IPS-20b (cell line): ENCODE data around the gene ANKS1B.

Experiments
- H3K27ac ChIP-seq: one replicate; pipeline ENCODE4 v1.5.1; 2013; ENCODE audit warnings: low read length
- H3K27me3 ChIP-seq: 2 replicates; pipeline ENCODE4 v1.6.1; 2013; ENCODE audit warnings: mild to moderate bottlenecking, low read length, inconsistent platforms; ENCODE audit not compliant: insufficient read depth
- H3K36me3 ChIP-seq: 2 replicates; pipeline ENCODE4 v1.6.1; 2013; ENCODE audit warnings: low read depth, mild to moderate bottlenecking, inconsistent platforms, low read length, moderate library complexity; ENCODE audit not compliant: insufficient read depth
- H3K4me1 ChIP-seq: 2 replicates; pipeline ENCODE4 v1.6.1; 2013; ENCODE audit warnings: mild to moderate bottlenecking, control low read depth, inconsistent platforms, low read length, moderate library complexity; ENCODE audit not compliant: insufficient read depth
- H3K4me3 ChIP-seq: 2 replicates; pipeline ENCODE4 v1.5.1; 2013; ENCODE audit warnings: mild to moderate bottlenecking, low read length, inconsistent platforms
- H3K9ac ChIP-seq: 2 replicates; pipeline ENCODE4 v1.6.1; 2013; ENCODE audit warnings: low read depth, mild to moderate bottlenecking, inconsistent platforms, low read length, moderate library complexity
- H3K9me3 ChIP-seq: 2 replicates; pipeline ENCODE4 v1.6.1; 2013; ENCODE audit warnings: mild to moderate bottlenecking, low read depth, low read length, inconsistent platforms; ENCODE audit not compliant: insufficient read depth

Gene ANKS1B

DNA sequence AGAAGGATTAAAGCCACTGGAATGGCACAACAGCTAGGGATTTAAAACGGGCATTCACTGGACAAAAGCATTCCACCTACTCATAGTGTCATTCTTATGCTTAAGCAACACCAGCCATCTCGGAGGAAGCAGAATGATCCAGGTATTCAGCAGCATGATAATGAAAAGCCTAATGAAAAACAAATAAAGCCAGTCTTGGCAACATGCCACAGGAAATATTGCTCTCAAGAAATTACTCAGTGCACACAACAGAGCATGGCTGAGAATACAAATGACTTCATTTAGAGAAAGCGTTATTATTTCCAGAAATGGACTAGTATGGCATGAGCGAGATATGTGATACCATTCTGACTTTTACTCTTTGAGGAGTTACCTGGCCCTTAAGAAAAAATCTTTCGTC lies 897.5 kb downstream of the ANKS1B start:
- Histone ChIP-seq H3K4me1 (peaks cover 11% of the 10 kb centered on the region; the same call in 1 of the 2 replicates), H3K27me3 (no peaks in the 10 kb centered on the region), H3K27ac (no peak overlapping the region), H3K36me3 (no peaks in the 10 kb centered on the region), H3K9me3 (no peaks in the 10 kb centered on the region), H3K9ac (no peak overlapping the region), H3K4me3 (no peak overlapping the region)

DNA sequence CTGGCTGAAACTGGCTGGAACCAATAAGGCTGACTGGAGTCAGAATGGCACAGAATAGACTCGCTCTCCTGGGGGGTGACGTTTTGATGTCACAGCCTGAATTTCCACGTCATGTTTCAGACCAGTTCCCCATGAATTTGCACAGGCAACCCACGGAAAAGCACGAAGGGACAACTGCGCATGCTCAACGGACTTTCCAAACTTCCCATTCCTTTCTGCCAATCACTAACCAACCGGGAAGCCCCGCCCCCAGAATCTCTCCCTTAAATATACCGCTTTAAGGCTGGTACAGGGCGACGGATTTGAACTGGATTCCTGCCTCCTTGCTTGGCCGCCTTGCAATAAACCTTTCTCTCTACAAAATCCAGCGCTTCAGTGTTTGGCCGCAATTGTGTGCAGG lies 904.9 kb downstream of the ANKS1B start:
- Histone ChIP-seq H3K4me3 (no peak overlapping the region), H3K27me3 (no peaks in the 10 kb centered on the region), H3K4me1 (no peaks in the 10 kb centered on the region), H3K9me3 (no peaks in the 10 kb centered on the region), H3K9ac (no peak overlapping the region), H3K27ac (no peak overlapping the region), H3K36me3 (no peaks in the 10 kb centered on the region)

- Histone ChIP-seq H3K9ac (no peak overlapping the region), H3K4me1 (no peaks in the 10 kb centered on the region), H3K27ac (no peak overlapping the region), H3K9me3 (no peaks in the 10 kb centered on the region), H3K27me3 (no peaks in the 10 kb centered on the region), H3K36me3 (no peaks in the 10 kb centered on the region), H3K4me3 (no peak overlapping the region)
These were observed 915.6 kb downstream of the ANKS1B start for GRCh38 chr12:99068993-99069747.

DNA sequence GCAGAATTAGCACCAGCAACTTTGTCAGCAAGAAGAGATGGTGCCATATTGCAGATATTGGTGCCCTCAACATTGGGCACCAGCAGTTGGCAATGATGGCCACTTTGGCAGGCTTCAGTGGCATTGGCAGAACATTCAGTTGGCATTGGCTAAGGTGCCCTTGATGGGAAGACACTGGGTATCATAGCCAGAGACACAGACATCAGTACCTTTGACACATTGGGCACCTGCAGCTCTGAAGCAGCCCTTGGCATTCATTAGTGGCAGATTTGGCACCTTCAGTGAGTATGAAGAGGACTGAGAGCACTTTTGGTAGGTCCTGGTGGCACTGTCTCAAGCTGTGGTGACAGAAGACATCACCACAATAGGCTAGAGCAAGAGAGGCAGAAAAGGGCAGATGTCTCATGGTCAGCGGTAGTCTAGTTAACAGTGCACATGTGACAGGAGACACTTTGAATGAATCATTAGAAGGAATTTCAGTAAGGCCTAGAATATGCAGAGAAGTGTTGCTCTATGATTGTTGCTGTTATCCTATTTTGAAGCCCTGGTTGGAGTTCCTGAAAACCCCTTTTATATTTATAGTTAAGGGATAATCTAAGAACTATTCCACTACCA lies 917.5 kb downstream of the ANKS1B start:
- Histone ChIP-seq H3K36me3 (no peaks in the 10 kb centered on the region), H3K9me3 (no peaks in the 10 kb centered on the region), H3K27ac (no peak overlapping the region), H3K27me3 (no peaks in the 10 kb centered on the region), H3K9ac (no peak overlapping the region), H3K4me3 (no peak overlapping the region), H3K4me1 (no peaks in the 10 kb centered on the region)

DNA sequence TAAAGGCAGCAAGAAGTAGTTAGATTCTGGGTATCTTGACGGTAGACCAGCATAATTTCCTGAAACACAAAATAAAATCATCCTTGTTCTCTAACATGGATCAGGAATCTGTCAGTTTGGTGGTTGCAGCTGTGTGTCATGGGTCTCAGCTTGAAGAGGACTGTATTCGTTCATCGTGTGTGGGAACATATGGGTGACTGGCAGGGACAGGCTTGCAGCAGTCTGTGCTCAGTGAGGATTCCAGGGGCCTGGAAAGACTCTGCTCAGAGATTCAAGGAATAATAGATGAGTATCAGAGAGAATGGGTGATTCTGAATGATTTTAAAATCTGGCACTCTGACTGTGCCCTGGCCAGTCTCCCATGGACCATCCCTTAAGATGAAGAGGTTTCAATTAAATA lies 918.0 kb downstream of the ANKS1B start:
- no peaks in the 10 kb centered on the region for H3K9me3 ChIP-seq
- no peaks in the 10 kb centered on the region for H3K4me1 ChIP-seq
- no peaks in the 10 kb centered on the region for H3K36me3 ChIP-seq
- no peak overlapping the region for H3K27ac ChIP-seq
- H3K27me3 ChIP-seq: no peaks in the 10 kb centered on the region
- H3K9ac ChIP-seq: no peak overlapping the region
- no peak overlapping the region for H3K4me3 ChIP-seq

- Histone ChIP-seq H3K9me3 (no peaks in the 10 kb centered on the region), H3K4me3 (no peak overlapping the region), H3K36me3 (no peaks in the 10 kb centered on the region), H3K4me1 (no peaks in the 10 kb centered on the region; the same call in 1 of the 2 replicates), H3K27me3 (no peaks in the 10 kb centered on the region), H3K9ac (no peak overlapping the region), H3K27ac (no peak overlapping the region)
These were observed 921.6 kb downstream of the ANKS1B start for GRCh38 chr12:99063182-99063581.

GRCh38 chr12:99059824-99060511 lies 924.8 kb downstream of the ANKS1B start:
- Histone ChIP-seq H3K4me1 (no peaks in the 10 kb centered on the region; the same call in 1 of the 2 replicates), H3K27ac (no peak overlapping the region), H3K9ac (no peak overlapping the region), H3K9me3 (no peaks in the 10 kb centered on the region), H3K36me3 (no peaks in the 10 kb centered on the region), H3K27me3 (no peaks in the 10 kb centered on the region), H3K4me3 (no peak overlapping the region)

DNA sequence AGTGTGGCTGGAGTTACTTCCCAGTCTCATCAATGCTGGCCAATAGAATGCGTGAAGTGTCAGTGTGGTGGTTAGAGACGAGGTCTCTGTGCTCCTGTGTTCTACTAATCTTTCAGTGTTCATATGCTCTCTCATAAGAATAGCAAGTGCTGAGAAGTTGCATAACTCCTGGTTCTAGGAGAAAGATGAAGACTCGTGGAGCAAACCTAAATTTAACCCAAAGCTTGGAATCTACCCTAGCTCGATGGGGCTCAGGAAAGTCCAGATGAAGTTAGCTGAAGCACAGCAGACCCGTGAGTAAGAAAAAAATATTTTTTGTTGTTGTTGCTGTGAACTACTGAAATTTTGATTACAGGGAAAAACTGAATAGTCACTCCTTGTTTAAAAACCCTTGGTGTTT lies 927.1 kb downstream of the ANKS1B start:
- Histone ChIP-seq H3K36me3 (no peaks in the 10 kb centered on the region), H3K4me1 (no peaks in the 10 kb centered on the region; the same call in 1 of the 2 replicates), H3K9ac (no peak overlapping the region), H3K4me3 (no peak overlapping the region), H3K27ac (no peak overlapping the region), H3K9me3 (no peaks in the 10 kb centered on the region), H3K27me3 (no peaks in the 10 kb centered on the region)

- no peak overlapping the region for H3K27ac ChIP-seq
- no peaks in the 10 kb centered on the region for H3K27me3 ChIP-seq
- H3K9ac ChIP-seq: no peak overlapping the region
- no peaks in the 10 kb centered on the region for H3K4me1 ChIP-seq
- H3K4me3 ChIP-seq: no peak overlapping the region
- H3K9me3 ChIP-seq: no peaks in the 10 kb centered on the region
- H3K36me3 ChIP-seq: no peaks in the 10 kb centered on the region
These were observed 928.5 kb downstream of the ANKS1B start for GRCh38 chr12:99056186-99056585.

DNA sequence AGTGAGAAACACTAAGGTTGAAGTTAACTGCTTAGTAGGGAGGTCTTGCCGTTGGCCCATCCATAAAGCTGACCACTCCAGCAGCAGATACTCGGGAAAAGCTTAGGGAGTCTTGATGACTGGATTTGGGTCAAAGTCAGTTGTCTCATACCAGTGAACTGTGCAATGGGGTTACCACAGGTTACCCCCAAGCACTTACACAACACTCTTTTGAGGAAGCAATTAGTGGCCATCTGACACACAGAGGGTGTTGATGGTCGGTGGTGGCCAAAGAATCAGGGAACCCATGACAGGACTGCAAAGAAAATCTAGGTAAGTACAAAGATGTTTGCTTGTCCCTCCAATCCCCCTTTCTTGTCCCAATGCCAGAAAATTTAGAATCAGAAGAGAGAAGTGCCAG lies 929.4 kb downstream of the ANKS1B start:
- Histone ChIP-seq H3K4me3 (no peak overlapping the region), H3K27me3 (no peaks in the 10 kb centered on the region), H3K9me3 (no peaks in the 10 kb centered on the region), H3K4me1 (no peaks in the 10 kb centered on the region), H3K9ac (no peak overlapping the region), H3K36me3 (no peaks in the 10 kb centered on the region), H3K27ac (no peak overlapping the region)

- no peak overlapping the region for H3K27ac ChIP-seq
- no peaks in the 10 kb centered on the region for H3K9me3 ChIP-seq
- H3K4me1 ChIP-seq: no peaks in the 10 kb centered on the region
- no peaks in the 10 kb centered on the region for H3K27me3 ChIP-seq
- no peak overlapping the region for H3K9ac ChIP-seq
- H3K36me3 ChIP-seq: no peaks in the 10 kb centered on the region
- no peak overlapping the region for H3K4me3 ChIP-seq
These were observed 930.1 kb downstream of the ANKS1B start for GRCh38 chr12:99054601-99055128.
